Activated T-helper 2 cell treated with anti-CD3 and anti-CD28 coated beads, Interferon-gamma antibody, Interleukin-2, Interleukin-4, amounts not matched to agents 10 μg/mL and 5 μg/mL and 100 μg/mL, durations not matched to agents 14 hours and 24 hours and 36 hours (primary cell): Measurements from ENCODE around the gene CINP. TPM values are rescaled to one million over a fixed set of nuclear protein-coding genes. Genes with fewer than 3 reads are reported as not detected.
"Not testable (repeated sequence)": the region's sequence is repeated elsewhere in the genome, so short reads cannot be mapped to it uniquely, and the experiment has no call there.

ENCODE experiments used
- DNase-seq: peaks from one replicate; pipeline ENCODE4 v3.0.0; 2021; ENCODE audit warnings: low spot score
- H3K27ac Mint-ChIP-seq: one replicate; pipeline ENCODE4 v1.8.0; 2021; ENCODE audit warnings: mixed read lengths
- H3K27me3 Mint-ChIP-seq: one replicate; pipeline ENCODE4 v1.8.0; 2021; ENCODE audit warnings: low read depth, mixed read lengths
- H3K36me3 Mint-ChIP-seq: one replicate; pipeline ENCODE4 v1.8.0; 2021; ENCODE audit warnings: low read depth, mixed read lengths
- H3K4me1 Mint-ChIP-seq: one replicate; pipeline ENCODE4 v1.8.0; 2021; ENCODE audit warnings: low read depth, mixed read lengths
- H3K4me3 Mint-ChIP-seq: one replicate; pipeline ENCODE4 v1.8.0; 2021; ENCODE audit warnings: low read depth, mild to moderate bottlenecking, moderate library complexity, mixed read lengths
- H3K9me3 Mint-ChIP-seq: one replicate; pipeline ENCODE4 v1.8.0; 2021; ENCODE audit warnings: mixed read lengths
- intact Hi-C: fragments of 100-400 bp; cut with micrococcal nuclease; formaldehyde crosslinking; loops from one replicate; pipeline ENCODE4 v1.15.1; 2023
- total RNA-seq: library from RNA; stranded (reverse); gene quantifications from 2 replicates; pipeline ENCODE4 v1.2.3, GENCODE V29; 2022

Gene CINP
- total RNA-seq, 1 donor from 2014 or later, result 39.6 TPM

- no peaks in the 10 kb centered on the region for H3K36me3 Mint-ChIP-seq
- peak overlapping the region; percentile 8 for H3K27ac Mint-ChIP-seq
- H3K4me1 Mint-ChIP-seq, result peaks cover 49% of the 10 kb centered on the region
- H3K27me3 Mint-ChIP-seq, result no peaks in the 10 kb centered on the region
- H3K4me3 Mint-ChIP-seq, result peak overlapping the region; percentile 83
- no peaks in the 10 kb centered on the region for H3K9me3 Mint-ChIP-seq
- DNase-seq, result no peak
- intact Hi-C loops, result loop anchor here (2.0 to 5.0 kb wide), 7 partner anchors 179 to 1016 kb away; partner anchors contain the start of genes EIF5, RCOR1 and WDR20
These were observed 46.4 kb downstream of the CINP start for GRCh38 chr14:102316338-102316742.

- intact Hi-C loops, result loop anchor here (2.0 to 5.0 kb wide), 7 partner anchors 178 to 1017 kb away; partner anchors contain the start of genes EIF5, HSP90AA1, RCOR1 and WDR20
- H3K27ac Mint-ChIP-seq, result no peak overlapping the region
- H3K36me3 Mint-ChIP-seq, result no peaks in the 10 kb centered on the region
- peaks cover 38% of the 10 kb centered on the region for H3K4me1 Mint-ChIP-seq
- H3K9me3 Mint-ChIP-seq, result no peaks in the 10 kb centered on the region
- peak overlapping the region; percentile 83 for H3K4me3 Mint-ChIP-seq
- H3K27me3 Mint-ChIP-seq, result no peaks in the 10 kb centered on the region
- no peak for DNase-seq
These were observed 47.6 kb downstream of the CINP start for GRCh38 chr14:102315121-102315520.

- H3K9me3 Mint-ChIP-seq, result no peaks in the 10 kb centered on the region
- intact Hi-C loops, result loop anchor here (1.0 to 5.0 kb wide), 10 partner anchors 9 to 1018 kb away; partner anchors contain the start of genes EIF5, HSP90AA1, MOK and RCOR1
- H3K4me3 Mint-ChIP-seq, result peak overlapping the region; percentile 83
- no peaks in the 10 kb centered on the region for H3K36me3 Mint-ChIP-seq
- H3K4me1 Mint-ChIP-seq, result peaks cover 37% of the 10 kb centered on the region
- peak; percentile 72 for DNase-seq
- H3K27me3 Mint-ChIP-seq, result no peaks in the 10 kb centered on the region
- H3K27ac Mint-ChIP-seq, result peak overlapping the region; percentile 72
These were observed 48.3 kb downstream of the CINP start for GRCh38 chr14:102314242-102315011.

GRCh38 chr14:102304611-102305506 lies 57.8 kb downstream of the CINP start, which contains the start of gene MOK:
MOK (minus strand) TSS chr14:102305164; CDS start chr14:102304968, 196 bp downstream.
- Mint-ChIP-seq H3K4me3 (peak within 1 kb of the TSS; percentile 92), H3K9me3 (no peaks in the 10 kb centered on the region), H3K36me3 (no peaks in the 10 kb centered on the region), H3K27ac (peak within 1 kb of the TSS; percentile 92), H3K27me3 (peaks cover 16% of the 10 kb centered on the region), H3K4me1 (peaks cover 11% of the 10 kb centered on the region)
- DNase-seq, result peak; percentile 98
- intact Hi-C loops, result loop anchor here (1.0 kb wide), 3 partner anchors 9 to 166 kb away; partner anchors contain the start of genes WDR20 and ZNF839

GRCh38 chr14:102303664-102304063 lies 59.0 kb downstream of the CINP start:
- H3K4me3 Mint-ChIP-seq, result peak overlapping the region; percentile 70
- peaks cover 16% of the 10 kb centered on the region for H3K27me3 Mint-ChIP-seq
- no peaks in the 10 kb centered on the region for H3K36me3 Mint-ChIP-seq
- H3K27ac Mint-ChIP-seq, result no peak overlapping the region
- no peaks in the 10 kb centered on the region for H3K9me3 Mint-ChIP-seq
- DNase-seq, result no peak
- intact Hi-C loops, result no loop called here
- H3K4me1 Mint-ChIP-seq, result peaks cover 11% of the 10 kb centered on the region

GRCh38 chr14:102298303-102299070 lies 64.2 kb downstream of the CINP start:
- intact Hi-C loops, H3K9me3 Mint-ChIP-seq, H3K4me3 Mint-ChIP-seq, DNase-seq, H3K4me1 Mint-ChIP-seq, H3K27me3 Mint-ChIP-seq, H3K36me3 Mint-ChIP-seq, H3K27ac Mint-ChIP-seq: not testable (repeated sequence)

Other genes with a start within 250 kb of the CINP start
- 35.3 and 37.0 TPM in 2 replicates for gene WDR20, start 223.0 kb downstream of the CINP start, total RNA-seq
- 4.8 and 6.8 TPM in 2 replicates for gene MOK, start 57.7 kb downstream of the CINP start, total RNA-seq
- 16.4 and 17.3 TPM in 2 replicates for gene ZNF839, start 43.1 kb downstream of the CINP start, total RNA-seq
- 7.8 and 12.8 TPM in 2 replicates for gene TECPR2, start 51 bp upstream of the CINP start, total RNA-seq
- 16.9 and 17.0 TPM in 2 replicates for gene ANKRD9, start 146.9 kb upstream of the CINP start, total RNA-seq
- 22.2 and 24.3 TPM in 2 replicates for gene RCOR1, start 229.8 kb upstream of the CINP start, total RNA-seq